Measurements from ENCODE around the gene SLC22A23. TPM values are rescaled to one million over a fixed set of nuclear protein-coding genes. Genes with fewer than 3 reads are reported as not detected.

Gene SLC22A23
- total RNA-seq, 2 experiments from 2014 or later, result 13.4 to 13.6 TPM

DNA sequence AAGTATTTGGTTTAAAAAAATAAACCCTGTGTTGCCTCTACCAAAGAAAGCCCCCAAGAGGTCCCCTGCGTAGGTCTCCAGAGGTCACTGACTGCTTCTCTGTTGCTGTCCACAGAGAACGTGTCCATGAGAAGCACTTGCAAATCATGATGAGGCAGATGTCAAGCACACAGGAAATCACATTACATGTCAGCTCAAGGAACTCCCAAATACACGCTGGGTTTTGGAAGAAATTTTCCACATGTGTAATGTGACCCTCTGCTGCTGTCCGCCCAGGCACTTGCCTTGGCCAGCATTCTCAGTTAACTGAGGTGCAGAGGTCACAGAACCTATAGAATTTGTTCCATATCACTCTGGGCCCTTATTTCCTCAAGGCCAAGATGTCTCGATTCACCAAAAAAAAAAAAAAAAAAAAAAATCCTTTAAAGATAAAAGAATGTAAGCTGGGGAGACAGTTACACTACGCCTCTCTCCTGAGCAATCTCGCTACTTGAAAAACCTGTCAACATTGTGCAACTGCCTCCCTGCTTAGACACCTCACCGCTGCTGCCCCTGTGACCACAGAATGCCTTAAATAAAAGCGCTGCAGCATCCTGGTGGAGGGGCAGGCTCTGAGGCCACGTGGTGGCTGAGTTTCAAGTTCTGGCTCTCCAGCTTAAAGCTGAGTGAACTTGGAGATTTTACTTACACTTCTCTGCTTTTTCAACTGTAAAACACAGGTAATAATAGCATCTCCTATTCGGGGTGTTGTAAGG, 42.3 kb downstream of the SLC22A23 start:
- TF ChIP-seq, protein P1, sequence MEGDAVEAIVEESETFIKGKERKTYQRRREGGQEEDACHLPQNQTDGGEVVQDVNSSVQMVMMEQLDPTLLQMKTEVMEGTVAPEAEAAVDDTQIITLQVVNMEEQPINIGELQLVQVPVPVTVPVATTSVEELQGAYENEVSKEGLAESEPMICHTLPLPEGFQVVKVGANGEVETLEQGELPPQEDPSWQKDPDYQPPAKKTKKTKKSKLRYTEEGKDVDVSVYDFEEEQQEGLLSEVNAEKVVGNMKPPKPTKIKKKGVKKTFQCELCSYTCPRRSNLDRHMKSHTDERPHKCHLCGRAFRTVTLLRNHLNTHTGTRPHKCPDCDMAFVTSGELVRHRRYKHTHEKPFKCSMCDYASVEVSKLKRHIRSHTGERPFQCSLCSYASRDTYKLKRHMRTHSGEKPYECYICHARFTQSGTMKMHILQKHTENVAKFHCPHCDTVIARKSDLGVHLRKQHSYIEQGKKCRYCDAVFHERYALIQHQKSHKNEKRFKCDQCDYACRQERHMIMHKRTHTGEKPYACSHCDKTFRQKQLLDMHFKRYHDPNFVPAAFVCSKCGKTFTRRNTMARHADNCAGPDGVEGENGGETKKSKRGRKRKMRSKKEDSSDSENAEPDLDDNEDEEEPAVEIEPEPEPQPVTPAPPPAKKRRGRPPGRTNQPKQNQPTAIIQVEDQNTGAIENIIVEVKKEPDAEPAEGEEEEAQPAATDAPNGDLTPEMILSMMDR (IDR thresholded peaks at IDR 0.05), result no peak
- H3K36me3 ChIP-seq (ENCODE audit: insufficient read depth, low read length), result no peaks in the 10 kb centered on the region
- no peak overlapping the region for H3K4me3 ChIP-seq (ENCODE audit: low read length)
- Mint-ChIP-seq H3K4me3 (no peak overlapping the region), H3K27me3 (no peaks in the 10 kb centered on the region), H3K4me1 (ENCODE audit: low read depth) (peaks cover 24% of the 10 kb centered on the region), H3K36me3 (ENCODE audit: low read depth) (peaks cover 11% of the 10 kb centered on the region), H3K27ac (peak overlapping the region; percentile 3), H3K9me3 (no peaks in the 10 kb centered on the region)
- no peaks in the 10 kb centered on the region for H3K27me3 ChIP-seq (ENCODE audit: control insufficient read depth in 1 of 2, insufficient read depth in 2 of 2, low read length in 2 of 2)
- DNase-seq (peak in 9 of 14 experiments; percentile 5 to 32 (median 15)), ATAC-seq (ENCODE audit: poor library complexity) (peak; percentile 82)
- intact Hi-C loops (cut with DNase I, micrococcal nuclease), result loop anchor here in 1 of 2 experiments (2.0 kb wide), 1 partner anchor 40 kb away; no protein-coding TSS in a partner anchor
- CTCF ChIA-PET, result no interaction called here
- H3K27ac ChIP-seq (ENCODE audit: low read depth in 1 of 2, low read length in 2 of 2), result no peak overlapping the region
- H3K4me1 ChIP-seq (ENCODE audit: insufficient read depth, low read length), result peaks cover 11% of the 10 kb centered on the region
- POLR2A ChIA-PET, result interaction anchor here (0.6 kb wide), 1 partner anchor 20 kb away, joined by 3 read pairs; no protein-coding TSS in a partner anchor
- peaks cover 0 to 4% of the 10 kb centered on the region in 2 experiments for H3K9me3 ChIP-seq (ENCODE audit: control insufficient read depth in 1 of 2, insufficient read depth in 1 of 2, low read length in 2 of 2)

DNA sequence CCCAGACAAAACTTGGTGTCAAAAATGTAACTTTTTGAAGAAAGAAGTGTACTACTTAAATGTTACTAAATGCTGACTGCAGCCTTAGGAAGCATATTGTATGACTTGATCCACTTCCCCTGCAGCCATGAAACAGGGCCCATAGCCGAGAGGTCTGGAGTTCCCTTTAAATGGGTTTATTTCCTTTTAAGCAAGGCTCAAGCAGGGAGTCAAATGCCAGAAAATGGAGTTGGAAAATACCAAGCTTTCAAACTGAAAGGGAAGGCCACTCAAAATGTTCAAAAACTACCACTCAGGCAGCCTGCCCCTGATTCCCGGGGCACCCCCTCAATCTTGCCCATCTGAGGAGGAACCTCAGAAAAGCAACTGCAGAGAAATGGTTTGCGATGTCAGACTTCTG, 43.3 kb downstream of the SLC22A23 start:
- Histone ChIP-seq H3K36me3 (ENCODE audit: insufficient read depth, low read length) (no peaks in the 10 kb centered on the region), H3K9me3 (ENCODE audit: control insufficient read depth in 1 of 2, insufficient read depth in 1 of 2, low read length in 2 of 2) (peaks cover 0 to 4% of the 10 kb centered on the region in 2 experiments), H3K4me1 (ENCODE audit: insufficient read depth, low read length) (peaks cover 11% of the 10 kb centered on the region), H3K27ac (ENCODE audit: low read depth in 1 of 2, low read length in 2 of 2) (no peak overlapping the region), H3K4me3 (ENCODE audit: low read length) (no peak overlapping the region), H3K27me3 (ENCODE audit: control insufficient read depth in 1 of 2, insufficient read depth in 2 of 2, low read length in 2 of 2) (no peaks in the 10 kb centered on the region)
- Mint-ChIP-seq H3K27ac (no peak overlapping the region), H3K4me1 (ENCODE audit: low read depth) (peaks cover 24% of the 10 kb centered on the region), H3K4me3 (no peak overlapping the region), H3K36me3 (ENCODE audit: low read depth) (peaks cover 15% of the 10 kb centered on the region), H3K27me3 (no peaks in the 10 kb centered on the region), H3K9me3 (no peaks in the 10 kb centered on the region)
- TF ChIP-seq, protein P1 (IDR thresholded peaks at IDR 0.05), result no peak
- POLR2A ChIA-PET, result no interaction called here
- ATAC-seq (ENCODE audit: poor library complexity), result no peak
- intact Hi-C loops (cut with DNase I, micrococcal nuclease), result loop anchor here in 1 of 2 experiments (2.0 kb wide), 1 partner anchor 35 kb away; no protein-coding TSS in a partner anchor
- no peak for DNase-seq
- CTCF ChIA-PET, result no interaction called here

DNA sequence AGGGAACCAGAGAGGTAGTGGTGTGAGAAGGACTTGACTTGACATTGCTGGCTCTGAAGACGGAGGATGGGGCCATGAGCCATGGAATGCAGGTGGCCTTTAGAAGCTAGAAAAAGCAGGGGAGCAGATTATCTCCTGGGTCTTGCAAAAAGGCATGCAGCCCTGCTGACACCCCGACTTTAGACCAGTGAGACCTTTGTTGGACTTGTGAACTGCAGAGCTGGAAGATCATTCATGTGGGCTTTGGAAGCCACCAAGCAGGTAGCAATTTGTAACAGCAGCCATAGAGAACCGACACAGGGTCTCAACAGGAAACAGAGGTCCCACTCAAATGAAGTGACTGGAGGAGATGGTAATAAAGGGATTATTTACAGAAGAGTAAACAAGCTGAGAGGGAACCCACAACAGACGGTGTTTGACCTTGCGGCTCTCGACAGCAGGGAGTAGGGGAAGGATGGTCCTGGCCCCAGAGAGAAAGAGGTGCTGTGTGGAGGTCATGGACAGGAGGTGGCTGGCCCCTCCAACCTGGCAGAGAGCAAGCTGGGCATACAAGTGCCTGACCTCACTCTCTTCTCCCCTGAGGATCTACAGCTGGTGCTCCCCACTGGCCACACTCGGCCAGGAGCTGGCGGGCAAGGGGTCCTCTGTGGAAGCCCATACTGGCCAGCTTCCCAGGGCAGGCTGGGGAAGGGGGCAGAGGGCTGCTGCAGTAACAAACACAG, 43.9 kb downstream of the SLC22A23 start:
- Histone ChIP-seq H3K4me1 (ENCODE audit: insufficient read depth, low read length) (peaks cover 11% of the 10 kb centered on the region), H3K36me3 (ENCODE audit: insufficient read depth, low read length) (no peaks in the 10 kb centered on the region), H3K27ac (ENCODE audit: low read depth in 1 of 2, low read length in 2 of 2) (no peak overlapping the region), H3K9me3 (ENCODE audit: control insufficient read depth in 1 of 2, insufficient read depth in 1 of 2, low read length in 2 of 2) (peaks cover 0 to 4% of the 10 kb centered on the region in 2 experiments), H3K4me3 (ENCODE audit: low read length) (no peak overlapping the region), H3K27me3 (ENCODE audit: control insufficient read depth in 1 of 2, insufficient read depth in 2 of 2, low read length in 2 of 2) (no peaks in the 10 kb centered on the region)
- ChIA-PET CTCF (no interaction called here), POLR2A (no interaction called here)
- Mint-ChIP-seq H3K27ac (no peak overlapping the region), H3K4me1 (ENCODE audit: low read depth) (peaks cover 24% of the 10 kb centered on the region), H3K9me3 (no peaks in the 10 kb centered on the region), H3K4me3 (no peak overlapping the region), H3K36me3 (ENCODE audit: low read depth) (peaks cover 15% of the 10 kb centered on the region), H3K27me3 (no peaks in the 10 kb centered on the region)
- intact Hi-C loops (cut with DNase I, micrococcal nuclease), result loop anchor here in 1 of 2 experiments (2.0 kb wide), 1 partner anchor 36 kb away; no protein-coding TSS in a partner anchor
- ATAC-seq (ENCODE audit: poor library complexity), result no peak
- TF ChIP-seq, protein P1 (IDR thresholded peaks at IDR 0.05), result no peak
- no peak for DNase-seq
